SIG-M5 treated with dmso at 0.1 percent for 504 hours (cell line): ENCODE results near the gene RAB15.

Source experiments
- DNase-seq: peaks from one replicate; lab custom pipeline; 2025; ENCODE audit not compliant: unreplicated experiment; lab: John Stamatoyannopoulos, UW

Gene RAB15

GRCh38 chr14:64956697-64957406 lies 15.3 kb downstream of the RAB15 start:
- no peak for DNase-seq

DNA sequence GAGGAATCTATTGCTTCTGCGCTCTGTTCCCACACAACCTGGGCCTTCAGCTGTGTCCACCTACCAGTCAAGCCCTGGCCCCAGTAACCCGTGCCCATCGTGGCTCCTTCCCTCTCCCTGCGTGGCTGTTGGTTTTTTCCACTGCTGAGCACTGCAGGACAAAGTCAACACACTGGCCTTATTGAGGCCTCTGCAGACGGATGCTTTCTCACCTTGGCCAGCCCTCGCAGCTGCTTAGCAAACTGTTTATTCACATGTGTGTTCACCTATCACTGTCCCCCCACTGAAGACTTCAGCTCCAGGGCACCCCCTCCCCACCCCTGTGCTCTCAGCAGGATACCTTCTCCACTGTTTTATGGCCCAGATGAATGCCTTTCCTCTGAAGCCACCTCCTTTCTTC lies 16.8 kb downstream of the RAB15 start:
- DNase-seq = no peak

DNA sequence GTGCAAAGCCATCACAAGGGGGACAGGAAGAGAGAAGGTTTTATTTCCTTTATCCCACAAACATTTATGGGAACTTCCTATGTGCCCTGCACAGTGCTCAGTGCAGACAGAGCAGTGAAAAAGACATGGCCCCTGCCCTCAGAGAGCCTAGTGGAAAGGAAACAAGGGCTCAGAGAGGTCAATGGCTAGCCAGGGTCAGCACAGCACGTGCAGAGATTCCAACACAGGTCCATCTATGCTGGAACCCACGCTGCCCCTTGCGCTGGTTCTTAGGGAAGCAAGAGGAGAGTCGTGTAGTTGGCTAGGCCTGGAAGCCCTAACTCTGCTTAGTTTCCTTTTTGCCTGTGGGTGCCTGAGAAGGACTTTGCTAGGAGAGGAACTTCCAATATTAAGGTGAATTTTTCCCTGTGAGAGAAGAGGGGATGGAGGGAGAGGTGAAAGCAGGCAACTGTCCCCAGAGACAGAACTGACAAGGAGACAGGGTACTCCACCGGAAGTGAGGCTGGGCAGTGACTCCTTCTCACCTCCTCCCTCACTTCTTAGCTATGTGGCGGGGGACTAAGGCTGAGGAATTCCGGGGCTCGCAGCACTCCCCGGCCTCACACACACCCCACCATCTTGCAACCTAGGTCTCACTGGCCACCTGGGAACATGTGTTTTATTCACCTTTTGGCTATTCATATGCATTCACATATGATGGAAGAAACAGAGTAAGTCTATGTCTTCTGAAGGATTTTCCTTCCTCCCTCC lies 17.5 kb downstream of the RAB15 start:
- no peak for DNase-seq

- DNase-seq = no peak
Observed at GRCh38 chr14:64953661-64954060, 18.5 kb downstream of the RAB15 start.

- no peak for DNase-seq
Observed at GRCh38 chr14:64953310-64953654, 18.9 kb downstream of the RAB15 start.

GRCh38 chr14:64952598-64953309 lies 19.4 kb downstream of the RAB15 start:
- DNase-seq = no peak

DNA sequence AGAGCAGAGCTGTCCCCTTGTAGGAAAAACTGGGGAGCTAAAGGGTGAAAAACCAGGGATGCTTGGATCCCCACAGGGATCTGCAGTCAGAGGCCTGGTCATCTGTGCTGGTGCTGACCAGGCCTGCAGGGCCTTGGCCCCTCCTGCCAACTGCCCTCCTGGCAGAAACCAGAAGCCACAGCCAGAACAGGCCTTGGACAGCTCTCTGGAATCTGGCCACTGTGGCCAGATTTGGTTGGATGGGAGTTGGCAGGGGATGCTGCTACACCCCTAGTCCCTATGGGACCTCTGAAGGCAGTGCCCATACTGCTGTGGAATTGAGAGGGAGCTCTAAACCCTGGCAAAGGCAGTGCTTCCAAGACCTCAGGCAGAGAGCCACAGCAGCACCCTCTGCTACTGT lies 20.4 kb downstream of the RAB15 start:
- DNase-seq = no peak

- DNase-seq = no peak
Observed at GRCh38 chr14:64951291-64951690, 20.8 kb downstream of the RAB15 start.

- DNase-seq = no peak
Observed at GRCh38 chr14:64950889-64951288, 21.2 kb downstream of the RAB15 start.

GRCh38 chr14:64948612-64949210 lies 23.4 kb downstream of the RAB15 start:
- no peak for DNase-seq

- DNase-seq = no peak
Observed at GRCh38 chr14:64947710-64948611, 24.2 kb downstream of the RAB15 start.

DNA sequence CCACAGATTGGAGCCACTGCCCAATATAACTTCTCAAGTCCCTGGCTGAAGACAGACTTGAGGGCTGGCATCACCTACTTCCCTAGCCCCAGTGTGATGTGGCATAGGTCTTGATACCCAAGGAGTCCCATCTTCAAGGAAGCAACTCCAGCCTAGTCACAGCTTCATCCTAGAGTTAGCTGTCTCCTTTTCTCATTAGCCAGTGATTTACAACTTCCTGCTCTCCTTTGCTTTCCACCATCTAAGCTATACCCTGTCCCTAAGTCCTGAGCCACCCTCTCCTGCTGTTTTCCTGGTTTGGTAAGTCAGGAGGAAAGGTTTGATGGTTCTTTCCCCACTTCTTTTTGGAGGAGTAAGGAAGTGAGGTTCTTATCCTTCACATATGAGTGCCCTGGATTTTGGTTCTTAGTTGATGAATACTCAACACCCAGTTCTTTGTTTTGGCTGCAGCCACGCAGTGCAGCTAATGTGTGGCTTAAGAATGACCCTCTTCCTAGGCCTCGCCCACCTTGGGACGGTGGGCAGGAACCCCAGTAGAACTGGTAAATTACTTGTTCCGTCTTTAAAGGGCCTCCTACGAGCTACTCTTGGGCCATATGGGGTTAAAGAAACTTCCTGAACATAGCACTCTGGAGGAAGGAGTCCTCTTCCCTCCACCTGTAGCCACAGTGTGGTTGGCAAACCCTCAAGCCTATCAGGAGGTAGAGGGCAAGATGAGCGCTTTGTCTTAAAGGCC lies 25.7 kb downstream of the RAB15 start:
- no peak for DNase-seq

DNA sequence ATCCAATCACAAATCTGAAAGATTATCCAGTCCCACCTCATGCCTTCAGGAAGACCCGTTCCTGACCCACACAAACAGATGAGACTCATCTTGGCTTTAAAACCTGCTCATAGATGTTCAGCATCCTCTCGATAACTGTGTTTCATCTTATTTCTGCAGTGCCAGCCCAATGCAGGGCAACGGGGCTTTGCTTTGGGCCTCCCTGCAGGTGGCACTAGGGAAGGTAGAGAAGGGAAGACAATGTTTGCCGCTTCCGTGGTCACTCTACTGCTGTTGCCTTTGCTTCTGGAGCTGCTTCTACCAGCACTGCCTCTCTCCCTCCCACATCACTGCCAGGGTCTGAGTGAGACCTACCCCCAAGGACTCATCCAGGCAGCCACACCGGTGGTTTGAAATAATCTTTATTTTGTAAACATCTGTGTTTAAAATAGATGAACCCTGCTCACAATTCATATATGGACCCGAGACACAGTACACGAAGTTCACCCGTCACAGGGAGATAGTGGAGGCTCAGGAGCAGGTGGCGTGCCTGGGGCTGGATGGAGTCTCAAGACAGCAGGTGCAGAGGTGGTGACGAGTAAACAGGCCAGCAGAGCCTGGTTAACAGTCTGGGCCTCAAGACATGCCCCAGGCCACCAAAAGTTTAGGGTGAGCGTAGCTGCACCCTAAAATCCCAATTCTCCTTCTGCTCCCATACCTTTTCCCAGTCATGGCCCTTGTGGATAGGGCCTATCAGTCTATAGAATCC lies 26.5 kb downstream of the RAB15 start:
- no peak for DNase-seq

- DNase-seq = no peak
Observed at GRCh38 chr14:64944861-64945260, 27.3 kb downstream of the RAB15 start.

- DNase-seq = no peak
Observed at GRCh38 chr14:64944041-64944440, 28.1 kb downstream of the RAB15 start.

- DNase-seq = no peak
Observed at GRCh38 chr14:64943556-64943955, 28.6 kb downstream of the RAB15 start.

GRCh38 chr14:64942531-64943111 lies 29.5 kb downstream of the RAB15 start, which contains the start of gene GPX2:
TSS of gene GPX2 (minus strand) at chr14:64942745. CDS start at chr14:64942726, 19 bp downstream.
- peak; percentile 17 for DNase-seq

- no peak for DNase-seq
Observed at GRCh38 chr14:64940336-64940910, 31.7 kb downstream of the RAB15 start.

GRCh38 chr14:64939817-64940190 lies 32.3 kb downstream of the RAB15 start:
- no peak for DNase-seq
